ENCODE results near the gene SLC6A18. TPM values are rescaled to one million over a fixed set of nuclear protein-coding genes. Genes with fewer than 3 reads are reported as not detected.

SLC6A18 gene
- total RNA-seq, 1 donor from 2014 or later = not detected

DNA sequence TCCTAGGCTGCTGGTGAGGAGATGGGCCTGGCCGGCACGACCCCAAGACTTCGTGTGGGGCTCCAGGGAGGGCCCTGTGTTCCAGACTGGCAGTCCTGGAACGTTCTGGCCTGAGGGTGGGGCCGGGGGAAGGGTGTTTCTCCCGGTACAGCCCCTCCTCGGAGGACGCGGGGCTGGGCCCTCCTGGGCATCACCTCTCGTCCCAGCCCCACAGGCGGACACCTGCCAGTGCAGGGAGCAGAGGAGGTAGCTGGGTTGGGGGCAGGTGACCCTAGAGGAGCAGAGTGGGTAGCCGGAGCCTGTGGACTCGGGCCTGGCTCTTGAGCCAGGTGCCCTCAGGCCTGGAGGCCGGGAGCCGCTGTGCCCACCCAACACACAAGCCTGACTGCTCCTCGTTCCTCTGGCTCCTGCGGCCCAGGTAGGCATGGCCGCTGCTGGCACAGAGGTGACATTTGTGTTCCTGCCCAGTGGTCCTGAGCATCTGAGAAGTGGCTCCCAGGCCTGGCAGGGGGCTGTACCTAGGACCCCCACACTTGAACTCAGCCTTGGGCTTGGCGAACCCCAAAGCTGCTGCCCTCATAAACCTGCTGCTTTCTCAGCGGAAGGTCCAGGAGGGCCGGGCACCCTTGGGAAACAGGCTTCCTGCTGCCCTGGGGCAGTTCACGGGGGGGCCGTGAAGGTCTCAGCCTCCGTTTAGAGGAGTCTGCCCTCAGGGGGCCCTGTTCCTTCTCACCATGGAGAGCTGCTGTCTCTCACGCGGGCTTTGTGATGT, 23.0 kb upstream of the SLC6A18 start:
- intact Hi-C loops (cut with DNase I) = no loop called here
- DNase-seq (ENCODE audit: low spot score) = no peak

DNA sequence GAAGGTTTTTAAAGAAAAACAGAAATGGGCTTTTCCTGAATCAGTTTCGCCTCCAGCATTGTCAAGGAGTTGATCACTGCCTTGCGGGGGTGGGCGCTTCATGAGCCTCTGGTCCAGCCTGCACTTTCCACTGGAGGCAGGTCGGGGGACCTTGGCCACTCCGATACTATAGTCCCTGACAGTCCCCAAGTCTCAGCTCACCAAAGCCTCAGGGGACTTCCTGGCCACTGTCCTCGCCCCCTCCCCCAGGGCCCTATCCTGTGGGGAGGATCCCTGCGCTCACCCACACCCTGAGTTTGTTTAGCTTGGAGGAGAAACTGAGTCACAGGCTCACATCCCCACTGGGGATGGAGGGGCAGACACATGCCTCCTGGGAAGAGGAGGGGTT, 22.4 kb upstream of the SLC6A18 start:
- DNase-seq (ENCODE audit: low spot score) = no peak
- intact Hi-C loops (cut with DNase I) = no loop called here

DNA sequence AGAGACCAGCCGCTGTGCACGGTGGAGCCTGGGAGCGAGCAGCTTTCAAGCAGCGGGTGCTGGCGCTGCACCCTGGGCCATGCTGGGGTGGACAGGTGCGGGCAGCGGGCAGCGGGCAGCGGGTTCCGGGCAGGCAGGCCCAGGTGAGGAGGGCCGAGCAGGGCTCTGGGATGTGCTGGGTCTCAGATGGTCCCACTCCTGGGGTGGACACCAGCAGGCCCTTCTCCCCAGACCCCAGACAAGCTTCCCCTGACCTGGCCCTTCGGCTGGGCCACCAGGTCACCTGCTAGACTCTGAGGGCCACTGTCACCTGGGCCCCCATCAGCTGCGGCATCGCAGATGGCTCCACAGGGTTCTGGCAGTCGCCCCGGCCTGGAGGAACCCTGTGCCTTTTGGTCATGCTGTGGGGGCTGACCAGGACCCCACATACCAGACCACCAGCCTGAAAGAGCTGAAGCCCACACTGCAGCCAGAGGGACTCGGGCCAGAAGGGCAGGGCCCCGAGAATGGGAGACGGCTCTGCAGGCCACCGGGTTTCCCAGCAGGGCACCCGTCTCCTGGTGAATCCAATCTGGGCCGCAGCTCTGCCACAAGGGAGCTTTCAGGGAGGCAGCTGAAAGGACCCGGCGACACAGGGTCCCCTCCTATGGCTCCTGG, 21.7 kb upstream of the SLC6A18 start:
- no peak for DNase-seq (ENCODE audit: low spot score)
- intact Hi-C loops (cut with DNase I) = no loop called here

DNA sequence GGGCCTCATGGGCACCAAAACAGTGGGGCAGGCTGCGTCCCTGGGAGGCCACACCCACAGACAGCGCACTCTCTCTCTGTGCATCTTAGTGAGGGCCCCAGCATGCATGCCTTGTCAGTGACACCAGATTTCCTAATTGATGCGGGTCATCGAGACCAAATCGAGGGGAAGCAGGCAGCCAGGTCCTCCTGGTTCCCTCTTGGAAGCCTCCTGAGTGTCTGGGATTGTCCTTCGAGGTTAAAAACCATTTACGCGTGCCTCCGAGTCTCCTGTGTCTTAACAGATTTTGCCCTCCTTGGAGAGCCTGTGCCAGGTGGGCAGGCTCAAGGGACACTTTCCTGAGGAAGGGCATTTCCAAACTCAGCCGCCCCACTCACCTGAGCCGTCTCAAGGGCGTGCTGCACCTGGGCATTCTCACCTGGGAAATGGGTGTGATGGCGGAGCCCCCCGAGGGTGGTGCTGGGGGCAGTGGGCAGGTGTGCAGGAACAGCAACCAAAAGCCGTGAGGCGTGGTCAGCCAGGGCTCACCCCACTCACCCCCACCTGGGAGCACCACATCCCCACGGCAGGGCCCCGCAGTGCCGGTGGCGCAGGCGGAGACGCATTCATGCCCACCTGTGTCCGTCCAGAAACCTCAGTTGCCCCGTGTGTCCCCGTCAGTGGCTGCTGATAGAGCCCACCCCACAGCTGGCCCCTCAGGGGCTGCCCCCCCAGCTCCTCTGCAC, 21.1 kb upstream of the SLC6A18 start:
- intact Hi-C loops (cut with DNase I) = no loop called here
- DNase-seq (ENCODE audit: low spot score) = no peak

DNA sequence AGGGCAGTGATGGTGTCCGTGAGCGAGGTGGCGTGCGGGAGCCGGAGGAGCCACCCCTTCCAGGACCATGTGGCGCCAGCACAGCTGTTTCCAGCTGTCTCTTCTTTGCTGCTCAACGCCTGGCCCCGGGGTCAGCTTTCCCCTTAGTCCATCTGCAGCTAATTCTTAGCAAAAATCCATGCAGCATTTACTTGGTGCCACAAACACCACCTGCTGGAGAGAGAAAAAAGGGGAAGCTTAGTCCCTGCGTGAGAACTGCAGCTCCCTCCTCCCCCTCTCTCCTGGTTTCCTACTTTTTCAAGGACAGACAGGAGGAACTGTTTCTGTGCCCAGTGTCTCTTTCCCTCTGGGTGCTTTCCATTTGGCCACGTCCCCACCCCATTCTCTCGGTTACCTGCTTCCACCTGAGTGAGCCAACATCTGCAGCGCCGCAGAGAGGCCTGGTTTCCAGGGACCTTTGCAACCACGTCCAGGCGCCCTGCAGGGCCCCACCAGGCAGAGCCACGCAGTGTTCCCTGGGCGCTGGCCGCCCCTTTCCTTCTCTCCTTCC, 20.4 kb upstream of the SLC6A18 start:
- intact Hi-C loops (cut with DNase I) = no loop called here
- DNase-seq (ENCODE audit: low spot score) = no peak

DNA sequence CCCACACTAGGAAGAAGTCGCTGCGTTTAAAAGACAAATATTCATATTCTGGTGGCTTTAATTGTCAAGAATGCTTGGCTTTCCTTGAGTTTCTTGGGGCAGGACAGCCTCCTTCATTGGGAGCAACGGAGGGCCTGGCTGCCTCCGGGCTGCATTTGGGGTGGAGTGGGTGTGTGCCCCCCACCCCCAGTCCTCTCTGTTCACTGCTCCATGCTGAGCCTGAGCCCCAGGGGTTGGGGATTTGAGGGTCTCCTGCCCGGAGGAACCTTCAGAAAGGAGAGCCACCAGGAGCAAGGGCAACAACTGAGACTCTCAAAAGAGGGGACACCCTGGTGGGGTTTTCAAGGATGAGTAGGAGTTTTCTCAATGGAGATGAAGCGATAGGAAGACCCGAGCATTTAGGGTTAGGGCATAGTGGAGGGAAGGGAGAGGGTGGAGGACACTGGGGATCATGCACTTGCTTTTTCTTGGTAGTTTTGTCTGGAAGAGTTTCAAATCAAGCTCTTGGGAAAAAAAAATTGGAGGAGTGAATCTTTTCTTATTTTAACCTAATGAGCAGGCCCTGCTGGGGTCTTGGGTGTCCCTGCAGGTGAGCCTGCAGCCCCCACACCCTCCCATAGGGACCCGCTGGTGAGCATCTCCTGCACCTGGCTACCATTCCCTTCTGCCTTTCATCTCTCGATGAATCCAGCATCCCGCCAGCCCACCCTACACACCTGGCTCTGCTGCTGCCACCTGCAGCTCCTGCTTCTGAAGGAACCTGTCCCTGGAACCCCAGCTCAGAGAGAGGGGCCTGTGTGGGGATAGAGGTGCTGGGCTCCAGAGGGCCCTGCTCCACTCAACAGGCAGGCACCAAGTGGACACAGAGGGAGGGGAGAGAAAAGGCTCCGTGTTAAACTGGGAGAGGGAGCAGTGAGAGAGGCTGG, 19.7 kb upstream of the SLC6A18 start:
- intact Hi-C loops (cut with DNase I) = no loop called here
- DNase-seq (ENCODE audit: low spot score) = no peak

DNA sequence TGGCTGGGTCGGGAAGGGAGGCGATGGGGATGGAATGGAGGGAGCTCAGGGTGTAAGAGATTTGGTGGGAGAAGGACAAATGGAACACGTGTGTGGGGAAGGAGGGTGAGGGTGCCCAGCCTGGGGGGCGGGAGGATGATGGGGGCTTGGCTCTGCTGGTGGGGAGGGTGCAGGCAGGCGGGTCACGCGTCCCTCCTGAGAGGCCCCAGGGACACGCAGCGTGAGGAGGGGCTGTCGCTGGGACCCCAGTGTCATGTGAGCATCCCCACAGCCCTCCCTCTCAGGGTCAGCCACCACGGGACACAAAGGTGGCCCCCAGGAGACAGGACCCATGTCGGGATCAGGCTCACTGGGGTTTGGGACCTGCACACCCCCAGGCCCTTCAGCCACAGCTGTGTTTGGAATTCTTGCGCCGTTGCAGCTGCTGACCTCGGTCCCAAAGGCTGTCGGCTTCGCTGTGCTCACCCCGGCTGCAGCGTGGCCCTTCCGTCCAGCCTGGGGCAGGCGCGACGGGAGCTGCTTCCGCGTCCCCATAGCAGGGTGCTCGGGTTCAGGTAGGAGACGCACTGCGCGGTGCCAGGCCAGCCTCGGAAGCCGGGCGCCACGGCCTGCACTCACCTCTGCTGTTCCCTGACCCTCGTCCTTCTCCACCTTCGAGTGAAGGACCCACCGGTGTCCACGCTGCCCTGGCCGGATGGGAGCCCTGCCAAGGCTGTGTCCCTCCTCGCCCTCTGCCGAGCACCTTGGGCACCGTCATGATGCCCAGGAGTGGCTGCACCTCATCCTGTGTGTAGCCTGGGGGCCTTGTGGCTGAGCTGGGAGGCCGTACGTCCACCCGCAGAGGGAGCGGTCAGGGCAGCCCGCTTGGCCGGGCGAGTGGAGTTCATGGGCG, 18.4 kb upstream of the SLC6A18 start:
- no peak for DNase-seq (ENCODE audit: low spot score)
- intact Hi-C loops (cut with DNase I) = no loop called here

DNA sequence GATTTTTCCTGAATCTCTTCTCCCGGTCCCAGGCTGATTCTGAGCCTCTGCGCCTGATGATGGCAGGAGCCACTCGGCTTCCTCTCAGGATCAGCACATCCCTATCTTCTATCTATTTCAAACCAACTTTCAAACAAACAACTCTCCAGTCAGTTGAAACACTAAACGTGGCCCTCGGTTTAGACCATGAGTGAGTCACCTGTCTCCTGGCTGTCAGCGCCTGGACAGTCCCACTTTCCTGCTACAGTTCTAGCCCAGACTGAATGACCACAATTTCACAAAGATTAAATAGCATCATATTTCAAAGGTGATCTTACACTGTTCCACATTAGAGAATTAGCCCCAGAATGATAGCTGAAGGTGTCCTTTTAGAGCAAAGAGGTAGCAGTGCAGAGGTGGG, 17.6 kb upstream of the SLC6A18 start:
- intact Hi-C loops (cut with DNase I) = no loop called here
- no peak for DNase-seq (ENCODE audit: low spot score)

DNA sequence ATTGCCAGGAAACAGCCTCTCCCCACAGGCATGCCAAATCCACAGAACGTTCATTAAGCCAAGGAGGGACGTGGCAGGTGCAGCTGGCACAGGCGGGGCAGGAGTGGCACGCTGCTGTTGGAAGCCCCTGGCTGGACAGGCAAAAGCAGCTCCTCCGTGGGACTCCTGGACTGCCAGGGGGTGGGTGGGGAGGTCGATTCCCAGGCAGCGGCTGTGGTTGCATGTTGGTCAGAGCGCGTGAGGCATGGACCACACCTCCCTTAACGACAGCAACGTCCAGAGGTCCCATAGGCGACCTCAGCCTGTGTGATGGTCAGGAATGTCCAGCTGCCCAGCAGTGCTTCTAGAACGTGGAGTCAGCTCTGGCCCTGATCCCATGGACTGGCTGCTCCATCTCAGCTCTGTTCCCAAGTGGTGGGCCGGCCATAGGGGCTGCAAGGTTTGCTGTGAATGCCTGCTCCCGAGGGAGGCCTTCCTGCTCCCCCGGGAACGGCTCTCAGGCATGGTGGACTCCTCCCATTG, 16.9 kb upstream of the SLC6A18 start:
- intact Hi-C loops (cut with DNase I) = no loop called here
- DNase-seq (ENCODE audit: low spot score) = no peak

DNA sequence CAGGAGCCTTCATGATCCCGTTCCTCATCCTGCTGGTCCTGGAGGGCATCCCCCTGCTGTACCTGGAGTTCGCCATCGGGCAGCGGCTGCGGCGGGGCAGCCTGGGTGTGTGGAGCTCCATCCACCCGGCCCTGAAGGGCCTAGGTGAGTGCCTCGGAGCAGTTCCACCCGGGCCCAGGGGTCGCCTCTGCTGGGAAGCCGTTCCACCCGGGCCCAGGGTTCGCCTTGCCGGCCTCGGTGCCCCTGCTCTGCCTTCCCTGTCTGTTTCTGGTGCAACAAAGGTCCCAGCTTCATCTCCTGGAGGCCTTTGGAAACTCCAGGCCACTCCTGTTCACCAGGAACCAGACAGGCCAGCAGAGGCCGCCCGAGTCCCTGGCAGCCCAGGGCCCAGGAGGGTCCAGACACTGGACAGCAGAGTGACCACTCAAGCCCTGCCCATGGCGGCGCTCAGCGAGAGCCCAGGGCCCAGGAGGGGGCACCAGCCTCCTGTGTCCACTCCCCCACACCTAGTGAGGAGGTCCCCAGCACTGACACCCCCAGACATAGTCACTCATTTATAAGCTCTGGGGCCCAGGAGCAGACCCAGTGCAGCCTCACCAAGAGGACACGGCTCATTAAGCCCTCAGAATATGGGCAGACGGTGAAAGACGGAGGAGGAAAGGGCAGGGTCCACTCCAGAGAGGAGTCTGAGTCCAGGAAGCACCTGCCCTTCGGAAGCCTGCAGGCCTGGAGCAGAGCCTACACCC, 16.3 kb upstream of the SLC6A18 start:
- no peak for DNase-seq (ENCODE audit: low spot score)

DNA sequence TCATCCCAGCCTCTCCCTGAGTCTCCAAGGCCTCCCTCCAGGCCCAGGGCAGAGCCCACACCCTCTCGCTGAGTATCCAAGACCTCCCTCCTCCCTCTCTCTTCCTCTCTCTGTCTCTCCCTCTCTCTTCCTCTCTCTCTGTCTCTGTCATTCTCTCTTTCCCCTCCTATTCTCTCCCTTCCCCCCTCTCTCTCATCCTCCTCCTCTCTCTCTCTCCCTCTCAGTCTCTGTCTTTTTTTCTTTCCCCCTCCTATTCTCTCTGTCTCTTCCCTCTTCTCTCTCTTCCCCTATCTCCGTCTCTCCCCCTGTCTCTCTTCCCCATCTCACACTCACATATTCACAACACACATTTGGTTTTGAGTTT, 15.7 kb upstream of the SLC6A18 start:
- intact Hi-C loops (cut with DNase I) = no loop called here
- DNase-seq (ENCODE audit: low spot score) = no peak

More for the DNA sequence above, 16.3 kb upstream of the SLC6A18 start:
- intact Hi-C loops (cut with DNase I) = no loop called here

DNA sequence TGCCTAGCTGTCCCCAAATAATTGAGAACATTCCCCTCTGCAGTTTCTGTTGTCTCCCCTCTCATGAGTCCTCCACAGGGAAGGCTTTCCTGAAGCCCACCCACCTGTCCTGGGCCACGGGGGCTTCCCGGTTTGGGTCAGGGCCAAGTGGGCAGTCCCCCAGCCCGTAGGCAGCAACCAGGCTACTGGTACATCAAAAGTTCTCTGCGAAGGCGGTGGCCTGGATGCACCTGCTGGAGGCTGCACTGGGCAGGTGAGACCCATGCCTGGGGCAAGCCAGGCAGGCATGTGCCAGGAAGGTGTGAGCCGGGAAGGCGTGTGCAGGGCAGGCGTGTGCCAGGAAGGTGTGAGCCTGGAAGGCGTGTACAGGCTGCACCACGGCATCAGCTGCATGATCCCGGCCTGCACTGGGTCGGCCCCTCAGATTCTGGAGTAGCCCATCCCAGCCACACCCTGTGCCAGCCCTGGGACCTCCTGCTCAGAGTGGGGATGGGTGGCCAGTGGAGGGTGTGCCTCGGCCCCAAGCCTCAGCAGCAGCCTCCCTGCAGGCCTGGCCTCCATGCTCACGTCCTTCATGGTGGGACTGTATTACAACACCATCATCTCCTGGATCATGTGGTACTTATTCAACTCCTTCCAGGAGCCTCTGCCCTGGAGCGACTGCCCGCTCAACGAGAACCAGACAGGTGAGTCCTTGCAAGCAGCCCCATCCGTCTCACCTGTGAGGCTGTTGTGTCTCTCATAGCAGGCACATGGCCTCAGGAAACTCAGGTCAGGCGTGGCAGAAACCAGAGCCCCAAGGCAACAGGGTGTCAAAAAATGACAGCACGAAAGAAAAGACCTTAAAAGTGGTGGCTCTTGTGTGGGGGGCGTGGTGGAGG, 15.0 kb upstream of the SLC6A18 start:
- intact Hi-C loops (cut with DNase I) = no loop called here
- no peak for DNase-seq (ENCODE audit: low spot score)

DNA sequence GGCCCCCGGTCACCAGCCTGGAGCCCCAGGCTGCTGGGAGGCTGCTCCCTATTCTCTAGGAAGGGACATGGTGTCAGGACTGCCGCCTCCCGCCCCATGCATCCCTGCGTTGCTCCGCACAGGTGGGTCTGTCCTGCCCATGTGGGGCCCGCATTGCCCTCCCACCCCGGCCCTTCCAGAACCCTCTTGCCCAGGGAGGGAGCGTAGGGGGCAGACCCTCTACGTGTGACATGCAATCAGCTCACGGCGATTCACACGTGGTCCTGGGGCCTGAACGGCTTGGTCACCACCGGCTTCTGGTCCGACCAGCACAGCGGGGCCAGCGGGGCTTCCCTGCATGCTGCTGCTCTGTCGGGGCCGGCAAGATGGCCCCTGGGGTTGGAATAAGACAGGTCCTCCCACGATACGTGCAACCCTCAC, 14.3 kb upstream of the SLC6A18 start:
- intact Hi-C loops (cut with DNase I) = no loop called here
- DNase-seq (ENCODE audit: low spot score) = no peak

DNA sequence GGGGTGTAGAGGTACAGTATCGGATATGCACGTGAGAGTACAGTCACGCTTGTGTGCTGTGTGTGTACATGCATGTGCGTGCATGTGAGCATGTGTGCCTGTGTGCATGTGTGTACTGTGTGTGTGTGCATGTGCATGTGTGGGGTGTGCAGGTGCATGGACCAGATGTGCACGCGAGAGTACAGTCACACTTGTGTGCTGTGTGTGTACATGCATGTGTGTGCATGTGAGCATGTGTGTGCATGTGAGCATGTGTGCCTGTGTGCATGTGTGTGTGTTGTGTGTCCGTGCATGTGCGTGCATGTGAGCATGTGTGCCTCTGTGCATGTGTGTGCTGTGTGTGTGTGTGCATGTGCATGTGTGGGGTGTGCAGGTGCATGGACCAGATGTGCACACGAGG, 13.5 kb upstream of the SLC6A18 start:
- intact Hi-C loops (cut with DNase I) = no loop called here
- no peak for DNase-seq (ENCODE audit: low spot score)

DNA sequence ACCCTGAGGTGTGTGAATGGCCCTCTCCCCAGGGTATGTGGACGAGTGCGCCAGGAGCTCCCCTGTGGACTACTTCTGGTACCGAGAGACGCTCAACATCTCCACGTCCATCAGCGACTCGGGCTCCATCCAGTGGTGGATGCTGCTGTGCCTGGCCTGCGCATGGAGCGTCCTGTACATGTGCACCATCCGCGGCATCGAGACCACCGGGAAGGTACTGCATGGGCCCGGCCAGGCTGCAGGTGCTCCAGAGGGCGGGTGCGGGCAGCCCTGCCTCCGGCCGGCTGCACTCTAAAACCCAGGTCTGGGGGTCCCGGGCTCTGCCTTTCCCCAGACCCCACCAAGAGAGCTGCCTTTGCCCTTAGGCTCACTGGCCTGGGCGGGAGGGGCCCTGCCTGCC, 12.9 kb upstream of the SLC6A18 start:
- DNase-seq (ENCODE audit: low spot score) = no peak
- intact Hi-C loops (cut with DNase I) = no loop called here

DNA sequence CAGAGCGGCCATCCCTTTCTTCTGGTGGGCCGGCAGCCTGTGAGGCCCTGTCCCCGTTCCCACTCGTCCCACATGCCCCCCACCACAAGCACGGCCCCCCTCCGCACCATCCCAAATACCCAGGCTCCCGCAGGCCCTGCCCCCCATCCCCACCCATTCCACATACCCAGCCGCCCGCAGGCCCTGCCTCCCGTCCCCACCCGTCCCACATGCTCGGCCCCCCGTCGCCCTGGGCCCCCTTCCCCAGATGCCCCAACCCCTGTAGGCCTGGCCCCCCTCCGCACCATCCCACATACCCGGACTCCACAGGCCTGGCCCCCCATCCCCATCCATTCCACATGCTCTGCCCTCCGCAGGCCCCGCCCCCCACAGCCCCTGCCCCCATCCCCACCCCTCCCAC, 12.3 kb upstream of the SLC6A18 start:
- DNase-seq (ENCODE audit: low spot score) = no peak
- intact Hi-C loops (cut with DNase I) = no loop called here

All from cardiac septum (tissue), 1 donor.